ENCODE data around the gene F8.

F8 gene

GRCh38 chrX:155022585-155022984 lies at the start of gene F8:
Gene F8, minus strand, starts transcription at chrX:155022723. Its CDS starts 171 bp downstream, at chrX:155022552.
- TF ChIP-seq CTCF (IDR thresholded peaks at IDR 0.05) = no peak
- TF ChIP-seq ZFX (IDR thresholded peaks at IDR 0.05; ENCODE audit: borderline replicate concordance) = no peak
- H3K27ac ChIP-seq = no peak within 1 kb of the TSS

GRCh38 chrX:155071694-155072280 lies 49.3 kb upstream of the F8 start:
- TF ChIP-seq ZFX (IDR thresholded peaks at IDR 0.05; ENCODE audit: borderline replicate concordance) (no peak), CTCF (IDR thresholded peaks at IDR 0.05) (no peak)
- H3K27ac ChIP-seq = peak overlapping the region; percentile 70

- peak within 1 kb of the TSS; percentile 70 for H3K27ac ChIP-seq
- no peak for TF ChIP-seq CTCF (IDR thresholded peaks at IDR 0.05)
- no peak for TF ChIP-seq ZFX (IDR thresholded peaks at IDR 0.05; ENCODE audit: borderline replicate concordance)
Observed at GRCh38 chrX:155070975-155071693, 48.6 kb upstream of the F8 start, which contains the start of the genes BRCC3, CMC4 and MTCP1. Gene BRCC3, plus strand, starts transcription at chrX:155071508. Its CDS starts 20 bp downstream, at chrX:155071528. Gene CMC4, minus strand, starts transcription at chrX:155071136. Its CDS starts 7,113 bp downstream, at chrX:155064023. Gene MTCP1, minus strand, starts transcription at chrX:155071136. Its CDS starts 5,126 bp downstream, at chrX:155066010.

GRCh38 chrX:155070663-155070974 lies 48.1 kb upstream of the F8 start:
- TF ChIP-seq ZFX (IDR thresholded peaks at IDR 0.05; ENCODE audit: borderline replicate concordance) = no peak
- no peak for TF ChIP-seq CTCF (IDR thresholded peaks at IDR 0.05)
- H3K27ac ChIP-seq = peak overlapping the region; percentile 55

GRCh38 chrX:155070038-155070437 lies 47.5 kb upstream of the F8 start:
- TF ChIP-seq ZFX (IDR thresholded peaks at IDR 0.05; ENCODE audit: borderline replicate concordance) = no peak
- TF ChIP-seq CTCF (IDR thresholded peaks at IDR 0.05) = no peak
- peak overlapping the region; percentile 55 for H3K27ac ChIP-seq

- no peak overlapping the region for H3K27ac ChIP-seq
- TF ChIP-seq ZFX (IDR thresholded peaks at IDR 0.05; ENCODE audit: borderline replicate concordance) = no peak
- TF ChIP-seq CTCF (IDR thresholded peaks at IDR 0.05) = no peak
Observed at GRCh38 chrX:155069414-155069813, 46.9 kb upstream of the F8 start.

- TF ChIP-seq CTCF (IDR thresholded peaks at IDR 0.05) (no peak), ZFX (IDR thresholded peaks at IDR 0.05; ENCODE audit: borderline replicate concordance) (no peak)
- H3K27ac ChIP-seq = no peak overlapping the region
Observed at GRCh38 chrX:155068165-155068564, 45.6 kb upstream of the F8 start.
